NOMO-1 treated with dmso at 0.1 percent for 144 hours (cell line): ENCODE measurements around the gene SLC12A2.

Source experiments
- DNase-seq: peaks from one replicate; lab custom pipeline; 2025; ENCODE audit not compliant: unreplicated experiment; lab: John Stamatoyannopoulos, UW

SLC12A2 gene

DNA sequence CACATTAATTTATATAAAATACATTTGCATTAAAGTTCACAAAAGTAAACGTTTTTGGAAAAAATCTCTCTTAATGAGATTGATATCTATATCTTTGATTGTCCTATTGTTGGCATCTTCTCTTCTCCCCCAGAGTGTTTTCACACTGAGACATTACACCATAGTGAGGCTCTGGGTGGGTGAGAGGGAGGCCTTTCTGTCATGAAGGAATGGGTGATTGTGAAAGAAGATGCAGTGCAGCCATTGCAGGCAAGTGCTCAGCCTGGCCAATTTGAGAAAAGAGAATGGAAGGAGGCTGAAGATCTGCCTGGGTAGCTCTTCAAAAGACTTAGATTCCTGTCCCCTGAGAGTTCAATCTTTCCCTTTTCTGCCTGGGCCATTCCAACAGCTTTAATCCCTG, 140.8 kb downstream of the SLC12A2 start:
- DNase-seq: no peak

DNA sequence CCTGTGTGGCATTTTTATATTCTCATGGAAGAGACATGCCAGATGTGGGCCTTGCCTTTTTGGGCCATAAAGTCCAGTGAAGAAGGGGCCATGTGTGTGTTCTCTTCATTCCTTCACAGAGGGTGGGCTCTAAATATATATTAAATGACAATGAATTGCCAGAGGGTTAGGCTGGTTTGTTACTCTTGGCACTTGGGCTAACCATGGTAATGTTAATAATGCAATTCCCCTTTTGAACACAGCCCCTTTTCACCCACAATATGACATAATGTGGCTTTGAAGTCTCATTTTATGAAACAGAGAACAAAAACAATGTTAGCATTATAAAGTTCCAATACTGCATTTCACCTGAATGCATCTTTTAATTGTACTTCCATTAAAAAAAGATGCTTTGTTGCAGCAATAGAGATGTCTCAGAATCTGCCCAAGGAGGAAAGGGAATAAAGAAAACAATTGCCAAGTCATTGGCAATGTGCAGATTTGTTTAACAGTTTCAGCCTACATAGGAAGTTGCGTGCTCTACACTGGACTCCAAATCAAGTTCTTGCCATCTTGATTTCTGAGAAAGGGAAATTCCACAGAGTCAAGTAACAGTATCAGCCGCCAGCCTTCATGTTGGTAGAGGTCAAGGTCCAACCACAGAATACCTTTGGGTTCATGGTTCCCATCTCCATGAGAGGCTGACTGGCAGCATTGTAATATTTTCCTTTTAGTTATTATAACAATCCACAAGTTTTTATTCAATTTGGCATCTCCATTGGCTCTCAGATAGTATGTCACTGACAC, 141.9 kb downstream of the SLC12A2 start:
- DNase-seq: no peak

DNA sequence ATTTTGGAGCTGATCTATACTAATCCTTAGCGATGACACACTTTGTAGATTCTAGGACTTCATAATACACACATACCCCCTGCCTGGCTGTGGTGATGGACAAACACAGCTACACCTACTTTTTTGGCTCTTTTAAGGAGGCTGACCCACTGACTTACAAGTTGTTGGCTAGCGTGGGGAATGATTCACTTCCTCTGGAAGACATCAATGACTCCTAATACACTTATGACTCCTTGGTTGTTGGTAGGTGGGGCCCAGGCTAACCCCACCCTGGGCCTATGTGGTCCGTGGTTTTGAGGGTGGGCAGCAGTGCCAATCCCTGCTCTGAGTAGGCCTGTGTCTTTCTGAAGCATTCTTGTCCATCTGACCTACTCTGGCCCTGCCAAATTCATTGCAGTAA, 144.4 kb downstream of the SLC12A2 start:
- DNase-seq: no peak

DNA sequence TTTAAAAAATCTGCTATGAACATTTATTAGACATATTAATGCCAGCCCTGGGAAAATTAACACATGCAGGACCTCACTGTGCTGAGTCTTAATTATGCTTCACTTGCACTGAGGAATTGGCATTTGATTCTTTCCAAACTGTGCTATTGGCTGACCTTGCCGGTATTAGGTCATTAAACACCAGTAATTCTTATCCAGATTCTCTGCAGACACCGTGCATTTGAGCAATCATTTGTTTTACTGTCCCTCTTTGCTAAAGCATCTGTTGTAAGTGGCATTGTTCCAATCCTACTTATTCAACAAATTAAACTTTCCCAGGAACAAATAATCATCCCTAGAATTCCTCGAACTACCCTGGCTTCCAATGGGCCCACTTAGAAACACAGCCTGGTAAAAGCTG, 145.0 kb downstream of the SLC12A2 start:
- DNase-seq: no peak

DNA sequence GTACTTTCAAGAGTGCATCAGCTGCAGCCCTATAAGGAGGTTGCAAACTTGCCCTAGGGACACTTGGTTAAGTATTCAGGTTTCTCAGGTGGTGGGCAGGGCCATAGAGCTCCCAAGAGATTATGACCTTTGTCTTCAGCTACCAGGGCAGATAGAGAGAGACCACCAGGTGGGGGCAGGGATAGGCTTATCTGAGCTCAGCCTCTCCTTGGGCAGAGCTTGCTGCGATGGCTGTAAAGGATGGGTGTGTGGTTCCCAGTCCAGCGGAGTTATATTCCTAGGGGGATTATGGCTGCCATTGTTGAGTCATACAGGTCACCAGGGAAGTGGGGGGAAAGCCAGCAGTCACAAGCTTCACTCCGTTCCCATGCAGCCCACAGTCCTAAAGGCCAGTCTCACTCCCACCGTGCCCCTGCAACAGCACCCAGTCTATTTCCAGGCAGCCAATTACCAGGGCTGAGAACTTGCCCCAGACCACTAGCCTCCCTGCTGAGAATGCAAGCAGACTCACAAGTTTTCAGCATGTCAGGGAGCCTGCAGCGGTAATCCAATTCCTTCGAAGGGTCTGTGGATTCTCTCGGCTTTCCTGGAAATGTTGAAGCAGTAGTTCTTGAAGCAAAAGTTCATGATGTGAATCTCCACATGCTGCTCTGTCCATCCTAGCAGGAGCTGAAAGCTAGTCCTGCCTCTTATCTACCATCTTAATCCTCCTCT, 151.5 kb downstream of the SLC12A2 start:
- no peak for DNase-seq

DNA sequence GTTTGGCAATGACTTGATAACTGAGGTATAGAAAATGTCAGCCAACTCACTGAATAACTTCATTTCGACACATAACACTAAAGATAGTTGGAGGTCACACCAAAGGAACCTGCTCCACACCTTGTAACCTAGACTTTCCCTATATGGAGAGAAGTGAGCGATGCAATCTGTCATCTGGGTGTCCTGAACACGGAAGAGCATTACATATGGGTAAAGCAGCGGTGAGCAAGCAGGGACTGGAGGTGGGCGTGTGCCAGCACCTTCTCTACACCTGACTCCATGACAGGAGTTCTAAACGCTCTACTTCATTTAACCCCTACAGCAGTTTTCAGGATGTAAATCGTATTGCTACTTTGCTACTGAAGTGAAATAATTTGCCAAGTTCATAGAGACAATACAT, 152.8 kb downstream of the SLC12A2 start:
- no peak for DNase-seq

DNA sequence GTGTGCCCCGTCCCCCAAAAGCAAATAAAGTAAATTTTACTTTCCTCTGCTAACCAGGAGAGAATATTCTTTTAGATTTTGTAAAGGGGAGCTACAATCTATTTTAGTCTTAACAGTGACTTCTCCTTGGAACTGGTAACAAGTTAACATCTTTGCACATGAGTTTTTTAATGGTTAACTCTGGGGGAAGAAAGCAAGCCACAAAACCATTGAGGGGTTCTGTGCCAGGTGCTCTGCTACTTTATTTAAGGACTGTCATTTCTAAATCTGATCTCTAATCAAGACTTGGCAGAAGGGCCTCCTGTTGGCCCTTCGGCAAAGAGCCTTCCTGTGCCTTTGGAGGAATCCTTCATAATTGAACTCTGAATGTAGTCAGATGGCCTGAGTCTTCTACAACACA, 153.4 kb downstream of the SLC12A2 start:
- no peak for DNase-seq

DNA sequence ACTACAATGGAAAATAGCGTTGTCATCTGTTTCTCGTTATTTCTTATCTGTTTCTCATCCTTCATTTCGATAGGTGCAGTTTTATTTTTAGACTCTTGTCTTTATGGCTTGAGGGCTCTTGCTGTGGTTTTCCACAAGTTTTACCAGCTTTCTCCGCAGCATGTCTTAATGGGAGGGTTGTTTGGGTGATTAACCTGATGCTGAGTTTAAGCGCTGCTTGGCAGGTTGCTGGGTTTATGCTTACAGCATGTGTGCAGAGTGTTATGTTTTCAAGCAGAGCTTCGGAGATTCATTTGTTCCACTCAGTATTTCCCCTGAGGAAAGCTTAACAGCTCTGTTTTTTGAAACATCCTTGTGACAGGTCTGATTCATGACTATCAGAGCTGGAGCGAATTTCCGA, 154.0 kb downstream of the SLC12A2 start:
- no peak for DNase-seq
